Lung microvascular endothelial cell (primary cell): ENCODE results near the gene PNMA1. TPM values are rescaled to one million over a fixed set of nuclear protein-coding genes. Genes with fewer than 3 reads are reported as not detected.
A peak's percentile ranks its signal among the peaks of the same experiment; 100 is the strongest.

Source experiments
- DNase-seq, 2 donors: peaks; one replicate each; pipeline versions ENCODE4 v3.0.0 to v3.0.0-alpha.2; 2010; ENCODE audit warnings: low read depth in 2 of 2
- total RNA-seq: library from RNA; depleted of rRNA; stranded (reverse); fragments of >200 nt; gene quantifications from 2 replicates; pipeline ENCODE4 v1.2.1, GENCODE V29; 2014

The PNMA1 gene
- total RNA-seq, 1 donor from 2014 or later = 15.1 TPM

DNA sequence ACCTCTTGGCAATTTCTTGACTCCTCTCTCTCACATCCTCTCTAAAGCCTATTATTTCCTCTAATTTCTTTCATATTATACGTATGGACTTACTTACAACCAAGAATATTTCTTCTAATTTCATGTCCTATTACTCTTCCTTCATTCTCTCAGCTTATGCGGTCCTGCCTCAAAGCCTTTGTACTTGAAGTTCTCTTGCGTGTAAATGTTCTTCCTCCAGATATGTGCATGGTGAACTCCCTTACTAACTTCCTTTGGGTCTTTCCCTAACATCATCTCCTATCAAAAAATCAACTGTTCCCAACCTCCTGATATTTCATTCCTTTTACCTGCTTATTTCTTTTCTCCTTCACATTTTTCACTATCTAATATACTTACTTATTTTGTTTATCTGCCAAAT, 46.3 kb downstream of the PNMA1 start:
- DNase-seq = no peak

DNA sequence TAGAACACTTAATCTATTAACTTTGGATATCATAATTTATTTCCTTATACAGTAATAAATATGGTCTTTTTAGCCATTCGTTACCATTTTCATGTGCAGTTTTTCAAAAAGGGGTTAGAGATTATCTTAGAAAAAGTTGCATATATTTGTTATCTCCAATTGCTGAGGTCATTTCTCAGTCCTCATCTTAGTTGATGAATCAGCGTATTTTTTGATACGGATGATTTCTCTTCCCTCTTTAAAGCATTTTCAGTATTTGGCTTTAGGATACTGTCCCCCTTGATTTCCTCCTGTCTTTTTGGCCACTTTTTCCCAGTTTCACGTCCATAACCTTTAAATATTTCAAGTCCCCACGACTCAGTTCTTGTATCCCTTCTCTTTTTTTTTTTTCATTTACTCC, 47.6 kb downstream of the PNMA1 start:
- no peak for DNase-seq

DNA sequence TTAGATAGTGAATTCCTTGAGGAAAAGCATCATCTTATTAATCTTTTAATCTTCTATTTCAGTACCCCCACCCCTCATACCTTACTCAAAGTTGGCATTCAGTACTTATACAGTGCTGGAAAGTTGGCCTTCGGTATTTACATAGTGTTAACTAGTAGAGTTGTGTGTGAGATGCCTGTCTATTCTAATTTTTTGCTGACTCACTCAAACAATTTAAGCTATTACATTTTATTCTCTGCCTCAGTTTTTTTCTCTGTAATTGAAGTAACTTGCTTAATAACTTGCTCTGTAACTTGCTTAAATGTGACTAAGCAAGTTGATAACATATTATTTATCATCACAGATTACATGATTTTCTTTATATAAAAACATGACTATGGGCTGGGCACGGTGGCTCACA, 49.1 kb downstream of the PNMA1 start:
- DNase-seq = no peak

DNA sequence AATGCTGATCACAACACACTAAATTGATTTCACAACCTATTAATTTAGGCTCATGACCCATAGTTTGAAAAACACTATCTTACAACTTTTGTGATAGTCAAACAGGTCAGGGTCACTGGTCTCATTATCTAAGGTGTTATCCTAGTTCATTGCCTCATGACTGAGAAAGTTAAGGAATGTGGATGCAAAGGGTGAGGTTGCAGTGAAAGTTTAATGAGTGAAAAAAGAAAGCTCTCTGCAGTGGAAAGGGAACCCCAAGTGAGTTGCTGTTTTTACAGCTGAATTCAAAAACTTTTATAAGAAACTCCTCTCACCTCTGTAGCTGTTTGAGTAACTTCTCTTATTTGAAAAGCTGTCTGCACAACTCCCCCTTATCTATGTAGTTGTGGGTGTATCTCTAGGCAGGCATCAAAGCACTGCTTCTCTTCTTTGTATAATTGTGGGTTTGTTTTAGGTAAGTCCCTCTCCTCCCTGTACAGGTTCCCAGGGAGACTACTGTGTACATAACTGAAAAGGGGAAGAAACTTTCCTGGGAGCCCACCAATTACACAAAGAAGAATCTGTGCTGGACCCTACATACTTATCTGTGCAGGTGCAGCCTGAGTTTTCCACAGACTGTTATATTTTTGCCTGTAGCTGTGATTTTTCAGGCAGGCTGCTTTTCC, 50.5 kb downstream of the PNMA1 start:
- no peak for DNase-seq

DNA sequence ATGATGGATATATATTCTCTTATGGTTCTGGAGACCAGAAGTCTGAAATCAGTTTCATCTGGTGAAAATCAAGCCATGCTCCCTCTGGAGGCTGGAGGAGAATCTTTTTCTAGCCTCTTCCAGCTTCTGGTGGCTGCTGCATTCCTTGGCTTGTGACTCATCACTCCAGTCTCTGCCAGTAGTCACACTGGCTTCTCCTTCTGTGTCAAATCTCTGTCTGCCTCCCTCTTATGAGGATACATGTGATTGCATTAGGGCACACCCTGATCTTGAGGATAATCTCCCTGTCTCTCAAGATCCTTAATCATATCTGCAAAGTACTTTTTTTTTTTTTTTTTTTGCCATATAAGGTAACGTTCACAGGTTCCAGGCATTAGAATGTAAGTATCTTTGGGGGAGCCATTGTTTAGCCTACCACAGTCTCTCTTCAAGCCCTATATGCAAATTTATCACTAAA, 51.7 kb downstream of the PNMA1 start:
- peak; percentile 0 to 87 for DNase-seq

DNA sequence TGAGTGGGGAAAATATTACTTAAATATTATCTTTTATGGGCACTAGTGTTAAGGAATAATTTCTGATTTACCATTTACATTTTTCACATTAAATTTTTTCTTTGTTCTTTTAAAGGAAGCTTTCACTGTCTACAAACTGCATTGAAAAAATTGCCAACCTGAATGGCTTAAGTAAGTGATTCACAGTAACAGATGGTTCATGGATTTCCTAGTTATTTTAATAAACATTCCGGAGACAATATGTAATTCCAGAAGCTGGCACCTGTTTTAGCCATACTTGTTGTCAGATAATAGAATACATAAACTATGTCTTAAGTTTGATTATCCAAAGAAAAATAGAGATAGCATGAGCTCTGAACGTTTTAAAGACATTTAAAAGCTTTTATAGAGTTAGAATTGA, 52.3 kb downstream of the PNMA1 start:
- peak in 1 of 2 donors; percentile 47 for DNase-seq

Other genes starting within 250 kb of the PNMA1 start
- gene RIOX1, start 223.5 kb downstream of the PNMA1 start, total RNA-seq = 12.9 and 18.5 TPM in 2 replicates
- 0.87 and 1.6 TPM in 2 replicates for gene ACOT1, start 177.2 kb downstream of the PNMA1 start, total RNA-seq
- gene HEATR4, start 155.4 kb downstream of the PNMA1 start, total RNA-seq = under 0.01 TPM in 1 of 2 replicates, not detected in the other
- gene ACOT2, start 145.2 kb downstream of the PNMA1 start, total RNA-seq = 9.4 and 16.3 TPM in 2 replicates
- 0.44 and 0.99 TPM in 2 replicates for gene ACOT4, start 122.5 kb downstream of the PNMA1 start, total RNA-seq
- under 0.01 TPM in 1 of 2 replicates, not detected in the other for gene ACOT6, start 101.9 kb downstream of the PNMA1 start, total RNA-seq
- 4.1 and 6.0 TPM in 2 replicates for gene DNAL1, start 69.4 kb downstream of the PNMA1 start, total RNA-seq
- 1.3 and 1.8 TPM in 2 replicates for gene PTGR2, start 137.4 kb upstream of the PNMA1 start, total RNA-seq
- 42.9 and 52.4 TPM in 2 replicates for gene ZNF410, start 172.5 kb upstream of the PNMA1 start, total RNA-seq
- gene FAM161B, start 235.7 kb upstream of the PNMA1 start, total RNA-seq = 1.7 and 2.8 TPM in 2 replicates
- 12.4 and 16.5 TPM in 2 replicates for gene COQ6, start 235.9 kb upstream of the PNMA1 start, total RNA-seq